HEK293 (cell line): ENCODE results near the gene MKRN3.

Experiments used
- HOXA7 ChIP-seq: sonication (generic); formaldehyde crosslinking; IDR thresholded peaks from 2 replicates; pipeline ENCODE4 v1.8.1; 2022; ENCODE audit warnings: missing genetic modification reagents, borderline replicate concordance
- OVOL3 ChIP-seq: fragments of 450-650 bp; formaldehyde crosslinking; IDR thresholded peaks from 2 replicates; pipeline ENCODE4 v1.5.1; 2016; ENCODE audit warnings: missing biosample characterization, missing genetic modification characterization
- TCF7L2 ChIP-seq: IDR thresholded peaks from 2 replicates; pipeline ENCODE4 v1.6.1; 2011; ENCODE audit warnings: low read depth, mild to moderate bottlenecking, inconsistent platforms, low read length, moderate library complexity, borderline replicate concordance
- YY1 ChIP-seq: fragments of 450-650 bp; formaldehyde crosslinking; IDR thresholded peaks from 2 replicates; pipeline ENCODE4 v1.5.1; 2018; ENCODE audit warnings: missing biosample characterization, missing genetic modification characterization
- ZNF19 ChIP-seq: fragments of 450-650 bp; formaldehyde crosslinking; IDR thresholded peaks from 2 replicates; pipeline ENCODE4; 2016; ENCODE audit warnings: missing biosample characterization, missing genetic modification characterization, low read depth
- ZNF211 ChIP-seq: fragments of 450-650 bp; formaldehyde crosslinking; IDR thresholded peaks from 2 replicates; pipeline ENCODE4 v1.5.1; 2016; ENCODE audit warnings: low read depth, missing biosample characterization, missing genetic modification characterization
- ZNF558 ChIP-seq: fragments of 450-650 bp; formaldehyde crosslinking; IDR thresholded peaks from 2 replicates; pipeline ENCODE4 v1.5.1; 2016; ENCODE audit warnings: missing biosample characterization, missing genetic modification characterization
- ZNF707 ChIP-seq: fragments of 450-650 bp; formaldehyde crosslinking; IDR thresholded peaks from 2 replicates; pipeline ENCODE4 v1.5.1; 2016; ENCODE audit warnings: missing biosample characterization, missing genetic modification characterization
- TF ChIP-seq, protein P1 (sequence below): fragments of 450-650 bp; formaldehyde crosslinking; IDR thresholded peaks from 2 replicates; pipeline ENCODE4 v1.5.1; 2016; ENCODE audit warnings: missing biosample characterization, missing genetic modification characterization
- TF ChIP-seq, protein P2 (sequence below): sonication (generic); formaldehyde crosslinking; IDR thresholded peaks from 2 replicates; pipeline ENCODE4 v1.8.1; 2022; ENCODE audit warnings: mild to moderate bottlenecking, moderate library complexity, missing genetic modification reagents

DNA sequence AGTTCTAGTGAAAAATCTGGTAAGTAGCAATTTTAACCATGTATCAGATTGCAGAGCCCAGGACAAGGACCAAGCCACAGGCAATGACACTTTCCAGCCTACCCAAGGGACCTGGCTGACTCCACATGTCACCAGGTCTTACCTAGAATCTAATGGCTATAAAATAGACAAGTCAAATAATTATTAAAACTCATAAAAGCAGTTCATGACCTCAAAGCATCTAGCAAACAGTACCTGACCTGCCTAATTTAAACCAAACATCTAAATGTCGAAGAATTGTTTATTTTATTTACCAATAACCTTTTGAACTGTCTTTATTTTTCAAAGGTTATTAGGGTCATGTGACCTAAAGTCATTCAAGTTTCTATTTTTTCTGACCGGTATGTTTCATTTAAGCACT is 35.6 kb upstream of the MKRN3 start:
- TF ChIP-seq OVOL3 (tag by site-specific recombination) (no peak), TCF7L2 (no peak), YY1 (tag by site-specific recombination) (no peak), HOXA7 (CRISPR knock-in tag) (no peak), ZNF558 (tag by site-specific recombination) (no peak), ZNF211 (no peak), ZNF19 (tag by site-specific recombination) (no peak), ZNF707 (tag by site-specific recombination) (no peak)
- TF ChIP-seq, protein P1, sequence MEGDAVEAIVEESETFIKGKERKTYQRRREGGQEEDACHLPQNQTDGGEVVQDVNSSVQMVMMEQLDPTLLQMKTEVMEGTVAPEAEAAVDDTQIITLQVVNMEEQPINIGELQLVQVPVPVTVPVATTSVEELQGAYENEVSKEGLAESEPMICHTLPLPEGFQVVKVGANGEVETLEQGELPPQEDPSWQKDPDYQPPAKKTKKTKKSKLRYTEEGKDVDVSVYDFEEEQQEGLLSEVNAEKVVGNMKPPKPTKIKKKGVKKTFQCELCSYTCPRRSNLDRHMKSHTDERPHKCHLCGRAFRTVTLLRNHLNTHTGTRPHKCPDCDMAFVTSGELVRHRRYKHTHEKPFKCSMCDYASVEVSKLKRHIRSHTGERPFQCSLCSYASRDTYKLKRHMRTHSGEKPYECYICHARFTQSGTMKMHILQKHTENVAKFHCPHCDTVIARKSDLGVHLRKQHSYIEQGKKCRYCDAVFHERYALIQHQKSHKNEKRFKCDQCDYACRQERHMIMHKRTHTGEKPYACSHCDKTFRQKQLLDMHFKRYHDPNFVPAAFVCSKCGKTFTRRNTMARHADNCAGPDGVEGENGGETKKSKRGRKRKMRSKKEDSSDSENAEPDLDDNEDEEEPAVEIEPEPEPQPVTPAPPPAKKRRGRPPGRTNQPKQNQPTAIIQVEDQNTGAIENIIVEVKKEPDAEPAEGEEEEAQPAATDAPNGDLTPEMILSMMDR (tag by site-specific recombination), result no peak
- TF ChIP-seq, protein P2, sequence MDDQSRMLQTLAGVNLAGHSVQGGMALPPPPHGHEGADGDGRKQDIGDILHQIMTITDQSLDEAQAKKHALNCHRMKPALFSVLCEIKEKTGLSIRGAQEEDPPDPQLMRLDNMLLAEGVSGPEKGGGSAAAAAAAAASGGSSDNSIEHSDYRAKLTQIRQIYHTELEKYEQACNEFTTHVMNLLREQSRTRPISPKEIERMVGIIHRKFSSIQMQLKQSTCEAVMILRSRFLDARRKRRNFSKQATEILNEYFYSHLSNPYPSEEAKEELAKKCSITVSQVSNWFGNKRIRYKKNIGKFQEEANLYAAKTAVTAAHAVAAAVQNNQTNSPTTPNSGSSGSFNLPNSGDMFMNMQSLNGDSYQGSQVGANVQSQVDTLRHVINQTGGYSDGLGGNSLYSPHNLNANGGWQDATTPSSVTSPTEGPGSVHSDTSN (CRISPR knock-in tag), result no peak
